A549 (cell line): ENCODE results near the gene CMPK1. TPM values are rescaled to one million over a fixed set of nuclear protein-coding genes. Genes with fewer than 3 reads are reported as not detected.

Experiments
- ATAC-seq, 2 experiments: fragments of 200-7000 bp in 1 of 2; fragments of >200 bp in 1 of 2; cut with Nextera tagmentation in 1 of 2; cut with Tn5 transposase in 1 of 2; 3 replicates each; pipeline versions ENCODE4 v1.8.0 to v1.9.1; 2018 to 2020; ENCODE audit warnings: mild to moderate bottlenecking in 1 of 2, moderate library complexity in 1 of 2
- CTCF ChIA-PET: fragments of 300-600 bp; sonication (Branson Sonifier 250); formaldehyde crosslinking; extraction: SDS; loops from one replicate; lab custom pipeline; 2021; ENCODE audit warnings: antibody characterized with exemption, inconsistent platforms; lab: Yijun Ruan, JAX
- POLR2A ChIA-PET: fragments of 350-600 bp; formaldehyde crosslinking; extraction: SDS; loops from one replicate; lab custom pipeline; 2021; ENCODE audit warnings: antibody characterized with exemption, inconsistent platforms; lab: Yijun Ruan, JAX
- DNase-seq, 2 experiments: peaks; one replicate each; pipeline versions ENCODE4 v3.0.0 to v3.0.0-alpha.2; 2011 to 2016; ENCODE audit warnings: low read depth in 1 of 2, low spot score in 1 of 2
- FAIRE-seq: peaks from 2 replicates; lab custom pipeline; 2011; peaks lifted over from hg19 to GRCh38; lab: Jason Lieb, UNC
- H3K27ac ChIP-seq, 2 experiments: fragments of >200 bp; sonication (Bioruptor Twin); formaldehyde crosslinking; 3 replicates each; pipeline ENCODE4 v1.5.1; 2016 to 2017
- H3K4me1 ChIP-seq: fragments of >200 bp; sonication (Bioruptor Twin); formaldehyde crosslinking; 3 replicates; pipeline ENCODE4 v1.6.1; 2016
- H3K4me2 ChIP-seq: fragments of >200 bp; sonication (Bioruptor Twin); formaldehyde crosslinking; 3 replicates; pipeline ENCODE4 v1.6.1; 2016
- H3K4me3 ChIP-seq: fragments of >200 bp; sonication (Bioruptor Twin); formaldehyde crosslinking; 3 replicates; pipeline ENCODE4 v1.5.1; 2016
- H3K9me3 ChIP-seq: fragments of >200 bp; sonication (Bioruptor Twin); formaldehyde crosslinking; 3 replicates; pipeline ENCODE4 v1.6.1; 2016
- CBX8 ChIP-seq: fragments of 200-600 bp; sonication (generic); IDR thresholded peaks from 2 replicates; pipeline ENCODE4 v1.6.1; 2016
- CHD2 ChIP-seq: fragments of 150-350 bp; IDR thresholded peaks from 2 replicates; pipeline ENCODE4 v1.6.1; 2014; ENCODE audit warnings: low read length; ENCODE audit not compliant: partially characterized antibody
- CHD4 ChIP-seq: fragments of 200-600 bp; sonication (generic); IDR thresholded peaks from 2 replicates; pipeline ENCODE4 v1.6.1; 2016; ENCODE audit warnings: antibody characterized with exemption, mild to moderate bottlenecking, borderline replicate concordance
- EHF ChIP-seq: fragments of 250-450 bp; sonication (Bioruptor Pico); IDR thresholded peaks from 2 replicates; pipeline ENCODE4 v1.5.0; 2020; ENCODE audit warnings: mild to moderate bottlenecking
- EHMT2 ChIP-seq: fragments of 200-600 bp; sonication (generic); IDR thresholded peaks from 2 replicates; pipeline ENCODE4 v1.6.1; 2016; ENCODE audit warnings: antibody characterized with exemption, low read depth, mild to moderate bottlenecking, moderate library complexity
- EP300 ChIP-seq, 2 experiments: fragments of >200 bp; sonication (Bioruptor Twin); formaldehyde crosslinking; IDR thresholded peaks; 2 replicates in 1 of 2; 3 replicates in 1 of 2; pipeline ENCODE4 v1.6.1; 2016 to 2017
- FOSB ChIP-seq: fragments of 250-450 bp; sonication (Bioruptor Pico); IDR thresholded peaks from 2 replicates; pipeline ENCODE4 v1.5.0; 2020; ENCODE audit warnings: mild to moderate bottlenecking, moderate library complexity
- FOSL2 ChIP-seq, 2 experiments: fragments of 450-650 bp in 1 of 2; fragments of >200 bp in 1 of 2; sonication (Bioruptor Twin) in 1 of 2; formaldehyde crosslinking; IDR thresholded peaks; 2 replicates each; pipeline versions ENCODE4 v1.5.0 to v1.6.1; 2016 to 2020; ENCODE audit warnings: mild to moderate bottlenecking in 1 of 2, moderate library complexity in 1 of 2
- FOXS1 ChIP-seq: fragments of 250-450 bp; sonication (Bioruptor Pico); IDR thresholded peaks from 2 replicates; pipeline ENCODE4 v1.5.0; 2020; ENCODE audit warnings: mild to moderate bottlenecking, moderate library complexity
- HES2 ChIP-seq: fragments of >200 bp; sonication (Bioruptor Twin); formaldehyde crosslinking; IDR thresholded peaks from 2 replicates; pipeline ENCODE4 v1.6.1; 2016
- HEYL ChIP-seq: fragments of 250-450 bp; sonication (Bioruptor Pico); IDR thresholded peaks from 2 replicates; pipeline ENCODE4 v1.8.0; 2021; ENCODE audit warnings: mild to moderate bottlenecking, moderate library complexity
- HMGXB4 ChIP-seq: fragments of 250-450 bp; sonication (Bioruptor Pico); IDR thresholded peaks from 2 replicates; pipeline ENCODE4 v1.5.0; 2021; ENCODE audit warnings: mild to moderate bottlenecking, moderate library complexity, borderline replicate concordance
- HOXB13 ChIP-seq: fragments of 250-450 bp; sonication (Bioruptor Pico); IDR thresholded peaks from 2 replicates; pipeline ENCODE4 v1.5.0; 2020; ENCODE audit warnings: low read depth, mild to moderate bottlenecking, moderate library complexity
- MAFK ChIP-seq: fragments of 450-650 bp; IDR thresholded peaks from 2 replicates; pipeline ENCODE4 v1.6.1; 2014; ENCODE audit not compliant: partially characterized antibody
- MYC ChIP-seq: IDR thresholded peaks from 2 replicates; pipeline ENCODE4 v1.6.1; 2012; ENCODE audit warnings: mild to moderate bottlenecking, inconsistent platforms, low read length, improper control_type of control experiment, borderline replicate concordance
- PBX3 ChIP-seq: IDR thresholded peaks from 2 replicates; pipeline ENCODE4 v1.6.1; 2012
- POLR2A ChIP-seq: IDR thresholded peaks from 2 replicates; pipeline ENCODE4 v1.6.1; 2012; ENCODE audit warnings: mild to moderate bottlenecking, low read length
- RAD21 ChIP-seq, 2 experiments: fragments of >200 bp in 1 of 2; sonication (Bioruptor Twin) in 1 of 2; formaldehyde crosslinking in 1 of 2; IDR thresholded peaks in 1 of 2; conservative IDR thresholded peaks in 1 of 2; 2 replicates in 1 of 2; 3 replicates in 1 of 2; pipeline ENCODE4 v1.6.1; 2012 to 2018; ENCODE audit warnings: inconsistent platforms in 1 of 2
- RCOR1 ChIP-seq: fragments of 150-350 bp; IDR thresholded peaks from 2 replicates; pipeline ENCODE4 v1.6.1; 2014; ENCODE audit warnings: antibody characterized with exemption, low read length, low read depth
- REST ChIP-seq: fragments of 200-600 bp; sonication (generic); IDR thresholded peaks from 2 replicates; pipeline ENCODE4 v1.6.1; 2016; ENCODE audit warnings: antibody characterized with exemption, mild to moderate bottlenecking, moderate library complexity
- RFX5 ChIP-seq: fragments of 450-650 bp; IDR thresholded peaks from 2 replicates; pipeline ENCODE4 v1.7.1; 2014; ENCODE audit warnings: antibody characterized with exemption, mild to moderate bottlenecking, moderate library complexity
- SMC3 ChIP-seq: fragments of >200 bp; sonication (Bioruptor Twin); formaldehyde crosslinking; IDR thresholded peaks from 3 replicates; pipeline ENCODE4 v1.6.1; 2018; ENCODE audit warnings: inconsistent platforms
- SREBF2 ChIP-seq: fragments of 450-650 bp; IDR thresholded peaks from 2 replicates; pipeline ENCODE4 v1.6.1; 2014; ENCODE audit warnings: mild to moderate bottlenecking, moderate library complexity
- ZFP36 ChIP-seq: fragments of 450-650 bp; IDR thresholded peaks from 2 replicates; pipeline ENCODE4 v1.6.1; 2014; ENCODE audit warnings: borderline replicate concordance; ENCODE audit not compliant: partially characterized antibody
- WGBS: methylation state at CpG from one replicate; pipeline ENCODE4 v1.1.6; 2017; ENCODE audit errors: missing lambda C conversion rate; 5-methylcytosine and 5-hydroxymethylcytosine counted together
- polyA plus RNA-seq, 4 experiments: library from polyadenylated mRNA; depleted of rRNA in 3 of 4; stranded (reverse); fragments of >200 nt; fragmentation: RNase III in 1 of 4; extraction: RNeasy Plus Mini Kit Qiagen cat#74134 plus additional on column Dnase treatment in 1 of 4; gene quantifications; 2 replicates in 3 of 4; 3 replicates in 1 of 4; pipeline ENCODE4 v1.2.3, GENCODE V29; 2011 to 2017
- TF ChIP-seq, protein P1 (sequence below): fragments of 150-350 bp; IDR thresholded peaks from 2 replicates; pipeline ENCODE4 v1.6.1; 2014; ENCODE audit warnings: low read depth, mild to moderate bottlenecking, low read length
- TF ChIP-seq, protein P2 (sequence below): fragments of 450-650 bp; IDR thresholded peaks from 2 replicates; pipeline ENCODE4 v1.6.1; 2014; ENCODE audit warnings: antibody characterized with exemption

The CMPK1 gene
- polyA plus RNA-seq, 2 of the 4 experiments (the other 2 are of a cell fraction), result 89.3 to 103 TPM

GRCh38 chr1:47295579-47295978, 38.0 kb upstream of the CMPK1 start:
- 90% methylated on average over 2 of the region's 2 CpGs for WGBS
- TF ChIP-seq POLR2A, result no peak
- POLR2A ChIA-PET, result no interaction called here
- Histone ChIP-seq H3K9me3 (no peaks in the 10 kb centered on the region), H3K4me3 (no peak overlapping the region), H3K4me1 (no peaks in the 10 kb centered on the region), H3K4me2 (no peak overlapping the region), H3K27ac (no peak overlapping the region)
- CTCF ChIA-PET, result no interaction called here
- FAIRE-seq, result no peak
- no peak for DNase-seq
- ATAC-seq, result no peak

- FAIRE-seq, result no peak
Observed at GRCh38 chr1:47298025-47298699, 35.4 kb upstream of the CMPK1 start.

DNA sequence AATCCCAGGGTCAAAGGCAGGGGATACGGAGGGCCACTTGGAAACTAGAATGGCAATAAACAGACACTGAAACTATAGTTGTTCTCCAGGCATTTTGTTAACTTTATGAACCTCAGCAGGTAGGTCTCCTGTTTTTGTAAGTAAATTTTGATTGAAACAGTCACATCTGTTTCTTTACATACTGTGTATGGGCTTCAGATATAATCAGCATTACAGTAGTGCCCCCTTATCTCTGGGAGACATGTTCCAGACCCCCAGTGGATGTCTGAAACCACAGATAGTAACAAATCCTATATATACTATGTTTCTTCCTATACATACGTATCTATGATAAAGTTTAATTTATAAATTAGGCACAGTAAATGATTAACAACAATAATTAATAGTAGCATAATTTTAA, 31.1 kb upstream of the CMPK1 start:
- Histone ChIP-seq H3K4me2 (no peak overlapping the region), H3K27ac (no peak overlapping the region), H3K4me3 (no peak overlapping the region), H3K4me1 (no peaks in the 10 kb centered on the region), H3K9me3 (no peaks in the 10 kb centered on the region)
- no peak for DNase-seq
- no peak for FAIRE-seq
- CTCF ChIA-PET, result no interaction called here
- TF ChIP-seq MYC, result no peak
- no peak for TF ChIP-seq SMC3
- TF ChIP-seq FOSB (CRISPR knock-in tag), result no peak
- no peak for TF ChIP-seq FOXS1 (CRISPR knock-in tag)
- TF ChIP-seq HMGXB4 (CRISPR knock-in tag), result no peak
- TF ChIP-seq, protein P1, sequence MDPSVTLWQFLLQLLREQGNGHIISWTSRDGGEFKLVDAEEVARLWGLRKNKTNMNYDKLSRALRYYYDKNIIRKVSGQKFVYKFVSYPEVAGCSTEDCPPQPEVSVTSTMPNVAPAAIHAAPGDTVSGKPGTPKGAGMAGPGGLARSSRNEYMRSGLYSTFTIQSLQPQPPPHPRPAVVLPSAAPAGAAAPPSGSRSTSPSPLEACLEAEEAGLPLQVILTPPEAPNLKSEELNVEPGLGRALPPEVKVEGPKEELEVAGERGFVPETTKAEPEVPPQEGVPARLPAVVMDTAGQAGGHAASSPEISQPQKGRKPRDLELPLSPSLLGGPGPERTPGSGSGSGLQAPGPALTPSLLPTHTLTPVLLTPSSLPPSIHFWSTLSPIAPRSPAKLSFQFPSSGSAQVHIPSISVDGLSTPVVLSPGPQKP, result no peak
- no peak for TF ChIP-seq FOSL2 (IDR thresholded peaks at IDR 0.05)
- TF ChIP-seq FOSL2 (CRISPR knock-in tag; IDR thresholded peaks at IDR 0.05), result no peak
- TF ChIP-seq RFX5, result no peak
- no peak for TF ChIP-seq PBX3
- TF ChIP-seq SREBF2, result no peak
- no peak for TF ChIP-seq REST
- no peak for TF ChIP-seq ZFP36
- no peak for TF ChIP-seq EP300 (IDR thresholded peaks at IDR 0.05)
- no peak for TF ChIP-seq EHF (CRISPR knock-in tag)
- no peak for TF ChIP-seq CHD4
- TF ChIP-seq CHD2, result no peak
- no peak for TF ChIP-seq CBX8
- TF ChIP-seq HOXB13 (CRISPR knock-in tag), result no peak
- TF ChIP-seq MAFK, result no peak
- WGBS, result 91% methylated on average over 2 of the region's 2 CpGs
- POLR2A ChIA-PET, result no interaction called here
- ATAC-seq, result no peak

More at GRCh38 chr1:47298025-47298699, 35.4 kb upstream of the CMPK1 start:
- H3K27ac ChIP-seq, result no peak overlapping the region
- POLR2A ChIA-PET, result no interaction called here
- CTCF ChIA-PET, result interaction anchor here (0.8 to 1.4 kb wide), 2 partner anchors 10 to 106 kb away, joined by 3 to 5 read pairs; no protein-coding TSS in a partner anchor
- no peaks in the 10 kb centered on the region for H3K9me3 ChIP-seq
- no peak overlapping the region for H3K4me3 ChIP-seq
- H3K4me1 ChIP-seq, result no peaks in the 10 kb centered on the region
- no peak for TF ChIP-seq FOSB (CRISPR knock-in tag)
- TF ChIP-seq RAD21 (conservative IDR thresholded peaks at IDR 0.05 in 1 of 2, IDR thresholded peaks at IDR 0.05 in 1 of 2), result no peak
- no peak for TF ChIP-seq EHMT2
- TF ChIP-seq, protein P2, sequence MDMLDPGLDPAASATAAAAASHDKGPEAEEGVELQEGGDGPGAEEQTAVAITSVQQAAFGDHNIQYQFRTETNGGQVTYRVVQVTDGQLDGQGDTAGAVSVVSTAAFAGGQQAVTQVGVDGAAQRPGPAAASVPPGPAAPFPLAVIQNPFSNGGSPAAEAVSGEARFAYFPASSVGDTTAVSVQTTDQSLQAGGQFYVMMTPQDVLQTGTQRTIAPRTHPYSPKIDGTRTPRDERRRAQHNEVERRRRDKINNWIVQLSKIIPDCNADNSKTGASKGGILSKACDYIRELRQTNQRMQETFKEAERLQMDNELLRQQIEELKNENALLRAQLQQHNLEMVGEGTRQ, result no peak
- no peak for TF ChIP-seq RCOR1
- TF ChIP-seq HES2, result no peak
- no peak for TF ChIP-seq HEYL (CRISPR knock-in tag)
- H3K4me2 ChIP-seq, result no peak overlapping the region
- ATAC-seq (no peak), DNase-seq (no peak)
